HG03469 (cell line): ENCODE measurements around the gene IL17RA.

Source experiments
- ATAC-seq: cut with Tn5 transposase; IDR thresholded peaks from one replicate; pipeline ENCODE4 v1.9.1; 2021; ENCODE audit warnings: mild to moderate bottlenecking, moderate library complexity, moderate number of reproducible peaks; ENCODE audit not compliant: unreplicated experiment

The IL17RA gene

DNA sequence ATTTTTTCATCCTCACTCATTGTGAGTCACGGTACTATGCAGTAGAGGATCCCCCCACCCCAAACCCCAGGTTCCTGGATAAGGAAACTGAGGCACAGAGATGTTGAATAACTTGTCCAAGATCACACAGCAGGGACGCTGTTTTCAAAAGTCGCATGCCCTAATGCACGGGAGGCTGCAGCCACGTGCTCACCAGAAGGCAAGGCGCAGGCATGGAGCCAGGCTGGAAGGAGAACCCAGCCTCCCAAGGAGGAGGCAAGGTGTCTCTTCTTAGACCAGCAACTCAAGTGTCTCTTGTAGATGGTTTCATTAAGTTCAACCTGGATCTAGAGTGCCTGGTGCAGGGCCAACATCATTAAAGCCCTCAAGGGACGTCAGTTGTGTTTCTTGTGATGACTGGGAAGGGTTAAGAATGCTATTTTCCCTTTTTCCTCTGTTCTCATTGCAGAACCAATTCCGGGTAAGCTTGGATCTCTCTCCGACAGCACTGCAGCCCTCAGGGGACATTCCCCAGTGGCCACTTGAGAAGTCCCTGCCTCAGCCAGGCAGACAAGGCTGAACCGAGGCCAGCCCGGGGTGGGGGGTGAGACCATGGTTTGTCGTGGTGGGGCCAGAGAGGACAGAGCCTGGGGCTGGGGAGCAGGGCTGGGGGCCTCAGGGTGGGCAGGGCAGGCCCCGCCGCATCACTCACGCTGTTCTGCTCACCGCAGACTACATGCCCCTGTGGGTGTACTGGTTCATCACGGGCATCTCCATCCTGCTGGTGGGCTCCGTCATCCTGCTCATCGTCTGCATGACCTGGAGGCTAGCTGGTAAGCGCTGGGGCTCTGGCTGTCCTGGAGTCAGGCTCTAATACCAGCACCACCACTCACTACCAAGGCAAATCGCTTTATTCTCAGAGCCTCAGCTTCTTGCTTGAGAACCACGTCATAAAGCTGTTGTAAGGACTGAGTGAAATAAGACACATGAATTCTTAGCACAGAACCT, 20.6 kb downstream of the IL17RA start:
- ATAC-seq = no peak

DNA sequence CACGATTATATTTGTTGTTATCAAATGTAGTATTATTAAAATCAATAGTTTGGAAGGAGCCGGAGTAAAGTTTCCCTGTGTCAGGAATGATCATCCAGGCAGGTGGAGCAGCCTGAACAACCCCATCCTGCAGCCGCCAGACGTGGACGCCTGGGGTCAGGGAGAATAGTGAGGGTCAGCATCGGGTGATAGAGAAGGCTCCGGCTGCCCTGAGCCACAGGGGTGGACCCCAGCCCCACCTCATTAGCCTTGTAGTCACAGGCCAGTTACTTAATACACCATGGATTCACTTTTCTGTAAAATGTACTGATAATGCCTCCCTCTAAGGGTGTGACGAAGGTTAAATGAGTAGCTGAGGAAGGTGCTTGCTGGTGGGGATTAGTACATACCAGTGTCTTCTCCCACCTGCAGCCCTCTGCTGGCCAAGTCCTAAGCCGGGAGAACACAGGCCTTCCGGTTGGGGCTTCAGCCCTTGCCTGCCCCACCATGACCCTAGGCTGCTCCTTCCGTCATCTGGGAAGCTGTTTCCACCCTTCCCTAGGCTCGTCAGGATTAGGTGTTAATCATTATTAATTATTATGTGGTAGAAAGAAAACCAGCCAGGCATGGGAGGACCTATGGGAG, 21.5 kb downstream of the IL17RA start:
- no peak for ATAC-seq

DNA sequence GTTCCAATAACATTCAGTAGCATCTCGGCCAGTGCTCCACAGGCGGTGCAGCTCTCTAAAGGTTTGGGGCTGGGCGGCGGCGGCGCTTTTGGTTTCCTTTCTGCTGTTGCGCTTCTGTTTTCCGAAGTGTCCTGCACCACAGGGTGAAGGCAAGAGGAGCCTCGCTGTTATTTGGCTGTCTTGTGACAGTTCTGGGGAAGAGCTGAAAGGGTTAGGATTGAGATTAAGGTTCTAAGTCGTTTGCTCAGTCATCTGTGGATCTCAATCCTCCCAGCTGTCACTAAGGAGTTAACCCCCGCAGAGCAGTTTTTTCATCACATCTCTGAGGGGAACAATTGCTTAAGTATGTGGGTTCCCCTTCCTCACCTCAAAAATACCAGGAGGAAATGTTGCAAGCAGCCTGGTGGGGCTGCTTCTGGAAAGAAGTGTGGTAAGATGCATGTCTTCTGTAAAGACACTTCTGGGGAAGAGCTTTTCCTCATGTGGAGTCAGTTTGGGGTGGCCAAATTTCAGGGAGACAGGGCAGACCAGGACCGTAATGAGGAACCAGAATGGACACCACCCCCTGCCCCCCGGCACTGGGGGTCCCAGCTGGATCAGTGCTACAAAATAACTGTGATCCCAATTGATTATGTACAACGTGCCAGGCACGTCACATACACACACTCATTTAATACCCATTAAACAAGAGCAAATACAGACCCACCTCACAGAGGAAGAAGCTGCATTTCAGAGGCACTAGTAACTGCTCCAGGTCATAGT, 22.2 kb downstream of the IL17RA start:
- no peak for ATAC-seq

- ATAC-seq = no peak
Observed at GRCh38 chr22:17107547-17107810, 22.7 kb downstream of the IL17RA start.

- ATAC-seq = no peak
Observed at GRCh38 chr22:17108256-17109112, 23.7 kb downstream of the IL17RA start.

GRCh38 chr22:17109113-17109865, 24.5 kb downstream of the IL17RA start:
- ATAC-seq = no peak

GRCh38 chr22:17109976-17110375, 25.2 kb downstream of the IL17RA start:
- ATAC-seq = no peak

DNA sequence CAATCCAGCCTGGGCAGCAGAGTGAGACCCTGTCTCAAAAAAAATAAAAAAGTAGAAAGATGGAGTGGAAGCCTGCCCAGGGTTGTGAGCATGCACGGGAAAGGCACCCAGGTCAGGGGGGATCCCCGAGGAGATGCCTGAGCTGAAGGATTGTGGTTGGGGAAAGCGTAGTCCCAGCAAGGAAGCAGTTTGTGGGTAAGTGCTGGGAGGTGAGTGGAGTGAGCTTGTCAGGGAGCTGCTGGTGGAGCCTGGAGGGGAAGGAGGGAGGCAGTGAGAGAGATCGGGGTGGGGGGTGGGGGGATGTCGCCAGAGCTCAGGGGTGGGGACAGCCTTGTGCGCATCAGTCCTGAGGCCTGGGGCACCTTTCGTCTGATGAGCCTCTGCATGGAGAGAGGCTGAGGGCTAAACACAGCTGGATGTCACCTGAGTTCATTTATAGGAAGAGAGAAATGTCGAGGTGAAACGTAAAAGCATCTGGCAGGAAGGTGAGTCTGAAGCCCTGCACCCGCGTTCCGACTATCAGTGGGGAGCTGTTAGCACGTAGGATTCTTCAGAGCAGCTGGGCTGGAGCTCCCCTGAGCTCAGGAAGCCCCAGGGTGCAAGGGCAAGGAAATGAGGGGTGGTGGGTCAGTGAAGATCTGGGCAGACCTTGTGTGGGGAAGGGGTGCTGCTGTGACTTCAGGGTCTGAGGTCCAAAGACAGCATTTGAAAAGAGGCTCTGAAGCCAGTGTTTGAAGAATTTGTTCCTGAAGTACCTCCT, 26.2 kb downstream of the IL17RA start:
- ATAC-seq = no peak

GRCh38 chr22:17112491-17113042, 27.8 kb downstream of the IL17RA start:
- ATAC-seq = no peak

GRCh38 chr22:17113600-17113999, 28.8 kb downstream of the IL17RA start:
- no peak for ATAC-seq

DNA sequence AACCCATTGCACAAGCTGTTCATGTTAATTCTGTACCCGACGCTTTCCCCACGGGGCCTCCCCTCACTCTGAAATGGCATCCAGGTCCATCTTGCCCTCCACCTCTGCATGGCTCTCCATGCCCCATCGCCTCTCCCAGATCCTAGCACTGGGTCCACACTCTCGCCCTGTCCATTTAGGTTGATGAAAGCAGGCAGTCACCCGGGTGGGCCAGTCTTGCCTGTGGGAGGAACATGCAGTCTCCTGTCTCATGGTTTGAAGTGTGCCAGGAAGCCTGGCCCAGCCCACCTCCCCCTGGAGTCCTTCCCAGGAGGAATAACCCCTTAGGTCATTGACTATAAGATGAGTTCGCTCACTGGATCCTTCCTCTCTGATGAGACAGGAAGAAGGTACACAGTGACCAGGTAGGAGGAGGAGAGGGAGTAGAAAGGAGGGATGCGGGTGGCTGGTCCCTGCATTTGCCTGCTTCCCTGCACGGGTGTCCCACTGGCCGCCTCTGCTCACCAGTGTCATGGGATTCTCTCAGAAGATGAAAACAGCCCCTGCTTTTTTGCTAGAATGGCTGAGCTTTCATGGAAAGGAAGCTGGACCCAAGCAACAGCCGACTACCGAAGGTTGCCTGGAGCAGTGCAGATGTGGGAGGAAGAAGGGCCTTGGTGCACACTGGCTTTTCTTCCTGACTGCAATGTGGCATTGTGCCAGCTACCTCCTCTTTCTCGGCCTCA, 29.5 kb downstream of the IL17RA start:
- no peak for ATAC-seq

GRCh38 chr22:17114898-17115235, 30.1 kb downstream of the IL17RA start:
- no peak for ATAC-seq

GRCh38 chr22:17115236-17115635, 30.4 kb downstream of the IL17RA start:
- ATAC-seq = no peak

GRCh38 chr22:17115945-17116565, 31.3 kb downstream of the IL17RA start:
- ATAC-seq = no peak

DNA sequence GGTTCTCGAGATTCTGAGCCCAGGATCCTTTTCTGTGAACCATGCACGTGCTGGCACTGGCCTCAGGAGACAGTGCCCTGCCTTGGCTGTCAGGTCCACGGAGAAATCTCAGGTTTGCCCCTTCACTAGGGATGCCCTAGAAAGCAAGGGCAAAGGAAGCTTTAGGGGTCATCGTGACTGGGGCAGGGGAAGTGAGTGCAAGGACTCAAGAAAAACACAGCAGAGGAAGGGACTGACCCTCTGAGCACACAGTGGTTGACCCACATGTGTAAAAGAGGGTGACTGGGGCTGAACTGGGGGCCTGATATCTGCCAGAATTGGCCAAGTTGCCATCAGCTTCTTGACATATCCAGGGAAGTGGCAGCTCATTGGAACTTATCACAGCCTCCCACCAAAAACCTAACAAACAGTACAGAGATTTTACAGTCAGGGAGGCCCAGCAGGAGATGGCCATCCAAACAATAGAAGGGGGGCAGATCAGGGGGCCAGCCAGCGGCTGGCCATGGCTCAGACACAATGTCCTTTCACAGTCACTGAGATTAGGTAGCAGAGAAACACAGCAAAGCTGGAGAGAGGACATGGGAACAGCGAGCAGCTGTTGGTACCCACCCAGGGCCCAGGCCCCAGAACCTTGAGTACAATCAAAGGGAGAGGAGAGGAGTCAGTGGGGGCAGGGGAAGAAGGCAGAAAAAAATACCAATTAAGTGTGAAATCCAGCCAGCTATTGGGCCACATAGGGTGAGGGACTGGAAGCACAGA, 32.0 kb downstream of the IL17RA start:
- no peak for ATAC-seq

- no peak for ATAC-seq
Observed at GRCh38 chr22:17117400-17117799, 32.6 kb downstream of the IL17RA start.

DNA sequence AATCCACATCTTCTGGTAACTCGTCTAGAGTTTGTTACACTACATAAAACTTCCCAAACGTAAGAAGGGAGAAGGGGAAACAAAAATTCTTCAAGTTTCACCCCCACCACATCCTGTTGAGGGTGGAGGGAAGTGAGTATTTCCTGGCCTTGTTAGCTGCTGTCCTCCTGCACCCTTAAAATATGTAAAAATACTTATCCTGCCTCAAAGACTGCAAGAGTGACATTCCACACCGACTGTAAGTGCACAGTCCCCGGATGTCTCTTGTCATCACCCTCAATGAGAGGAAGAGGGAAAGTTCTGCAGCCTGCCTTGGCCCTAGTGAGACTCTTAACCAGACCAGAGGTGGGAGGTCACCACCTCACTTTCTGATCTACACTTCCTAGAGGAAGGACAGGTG, 33.1 kb downstream of the IL17RA start:
- no peak for ATAC-seq
